Measurements from ENCODE around the gene RGS17. TPM values are rescaled to one million over a fixed set of nuclear protein-coding genes. Genes with fewer than 3 reads are reported as not detected.

The RGS17 gene
- total and polyA plus RNA-seq, 2 of the 13 experiments (the other 11 are each of a cell fraction or from before 2014, with no cell fraction given) = 0.04 TPM; not detected in 1

GRCh38 chr6:153076431-153076830 is 54.7 kb downstream of the RGS17 start (continued):
- TF ChIP-seq ZNF407 (CRISPR knock-in tag; IDR thresholded peaks at IDR 0.05; ENCODE audit: not compliant biosample characterization) (no peak), GMEB2 (CRISPR knock-in tag; IDR thresholded peaks at IDR 0.05; ENCODE audit: low read depth) (no peak)

GRCh38 chr6:153074761-153075160 is 56.3 kb downstream of the RGS17 start:
- Histone ChIP-seq H3K27me3 (ENCODE audit: control insufficient read depth in 1 of 2, insufficient read depth in 2 of 2, low read length in 2 of 2) (no peaks in the 10 kb centered on the region), H3K4me1 (ENCODE audit: insufficient read depth, low read length) (no peaks in the 10 kb centered on the region), H3K9me3 (ENCODE audit: low read length) (no peaks in the 10 kb centered on the region), H4K20me1 (ENCODE audit: insufficient read depth, low read length) (no peaks in the 10 kb centered on the region), H3K36me3 (replicated peaks in 1 of 2; ENCODE audit: control insufficient read depth in 1 of 2, insufficient read depth in 2 of 2, low read length in 2 of 2) (no peaks in the 10 kb centered on the region), H3K4me2 (ENCODE audit: low read depth, low read length) (no peak overlapping the region), H3K27ac (ENCODE audit: extremely low read length, insufficient read depth, low read length) (no peak overlapping the region), H3K79me2 (ENCODE audit: insufficient read depth, low read length) (no peaks in the 10 kb centered on the region), H3K9ac (ENCODE audit: insufficient read depth, low read depth, low read length) (no peak overlapping the region), H2AFZ (ENCODE audit: low read length) (no peak overlapping the region), H3K4me3 (replicated peaks in 1 of 3; ENCODE audit: insufficient read depth in 1 of 3, low read depth in 2 of 3, low read length in 3 of 3) (no peak overlapping the region)
- DNase-seq (ENCODE audit: low spot score) (no peak), ATAC-seq (no peak), FAIRE-seq (no peak)
- WGBS (ENCODE audit: low lambda C conversion rate) = 3% methylated on average over 3 of the region's 3 CpGs
- ChIA-PET CTCF (ENCODE audit: low intra/inter-chr PET ratio, low total read pairs) (no interaction called here), POLR2A (no interaction called here)
- BruUV-seq (replicated peaks) = no TSS peak
- TF ChIP-seq ZNF772 (CRISPR knock-in tag; IDR thresholded peaks at IDR 0.05) = no peak
- no peak for TF ChIP-seq XRCC5 (optimal IDR thresholded peaks at IDR 0.05; ENCODE audit: low read length)
- intact Hi-C loops (cut with micrococcal nuclease; ENCODE audit: unreplicated experiment) (no loop called here), in situ Hi-C loops (cut with HindIII; ENCODE audit: extremely low pct_ligation_motif_present, low pct_unique_long_range_greater_than_20kb) (no loop called here)
